Fibroblast of skin of scalp (primary cell): ENCODE measurements around the gene ATG2A.

Experiments
- DNase-seq: peaks from one replicate; pipeline ENCODE4 v3.0.0-alpha.2; 2013

The ATG2A gene

DNA sequence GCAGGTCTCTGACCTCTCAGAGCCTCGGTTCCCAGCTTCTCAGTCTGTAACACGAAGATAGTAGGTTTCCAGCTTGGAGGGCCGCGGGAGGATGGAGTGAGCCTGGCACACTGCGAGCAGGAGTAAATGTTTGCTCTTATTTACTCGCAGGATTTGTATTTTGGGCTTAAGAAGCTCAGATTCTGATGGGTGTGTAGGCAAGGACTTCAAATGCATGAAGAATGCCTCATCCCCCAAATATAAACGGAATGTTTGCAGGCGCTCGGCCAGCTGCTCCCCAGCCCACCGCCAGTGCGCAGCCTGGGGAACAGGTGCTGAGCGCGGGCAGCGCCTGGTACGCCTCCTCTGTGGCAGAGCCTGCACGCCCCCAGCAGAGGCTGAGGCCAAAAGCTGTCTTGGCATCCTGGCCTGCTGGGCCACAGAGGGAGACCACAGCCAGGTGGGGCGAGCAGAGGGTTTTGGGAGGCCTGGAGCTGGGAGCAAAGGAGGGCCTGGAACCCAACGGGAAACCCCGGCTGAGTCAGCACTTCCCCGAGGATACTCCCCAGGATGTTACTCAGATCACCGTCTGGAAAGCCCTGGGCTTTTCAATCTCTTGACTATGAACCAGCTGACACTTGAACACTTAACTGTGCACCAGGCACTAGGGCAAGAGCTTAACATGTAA is 48.0 kb downstream of the ATG2A start:
- DNase-seq: peak; percentile 76

DNA sequence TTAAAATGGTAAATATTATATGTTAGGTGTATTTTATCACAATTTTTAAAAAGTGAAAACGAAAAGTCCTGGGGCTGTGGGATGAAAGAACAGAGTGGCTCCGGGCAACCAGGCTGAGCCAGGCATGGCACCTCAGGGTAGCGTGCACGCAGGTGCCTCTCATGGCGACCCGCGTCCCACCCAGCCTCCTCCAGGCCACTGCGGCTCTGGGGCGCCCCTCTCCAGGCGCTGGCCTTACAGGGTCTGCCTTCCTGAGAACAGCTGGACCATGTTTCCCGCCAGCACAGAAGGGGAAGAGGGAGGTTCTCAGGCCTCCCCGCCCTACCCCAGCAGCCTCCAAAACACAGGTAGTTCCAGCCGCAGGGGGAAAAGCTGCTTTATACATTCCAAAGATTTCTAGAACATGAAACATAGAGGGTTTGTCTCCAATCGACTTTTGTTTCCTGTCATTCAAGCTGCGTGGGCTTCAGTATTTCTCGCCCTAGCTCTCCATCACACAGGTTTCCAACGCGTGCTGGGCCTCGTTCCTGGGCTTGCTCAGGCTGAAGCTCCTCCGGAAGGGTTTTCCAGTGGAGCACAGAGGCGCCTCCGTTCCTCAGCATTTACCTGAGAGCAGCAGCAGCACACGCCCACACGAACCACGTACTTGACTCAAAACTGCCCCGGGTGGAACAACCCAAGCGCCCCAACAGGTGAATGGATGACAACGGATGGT is 49.1 kb downstream of the ATG2A start:
- no peak for DNase-seq

DNA sequence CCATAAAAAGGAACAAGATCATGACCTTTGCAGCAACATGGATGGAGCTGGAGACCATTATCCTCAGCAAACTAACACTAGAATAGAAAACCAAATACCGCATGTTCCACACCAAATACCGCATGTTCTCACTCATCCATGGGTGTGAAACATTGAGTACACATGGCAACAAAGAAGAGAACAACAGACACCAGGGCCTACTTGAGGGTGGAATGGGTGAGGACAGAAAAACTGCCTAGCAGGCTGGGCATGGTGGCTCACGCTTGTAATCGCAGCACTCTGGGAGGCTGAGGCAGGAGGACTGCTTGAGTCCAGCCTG is 50.9 kb downstream of the ATG2A start:
- no peak for DNase-seq

DNA sequence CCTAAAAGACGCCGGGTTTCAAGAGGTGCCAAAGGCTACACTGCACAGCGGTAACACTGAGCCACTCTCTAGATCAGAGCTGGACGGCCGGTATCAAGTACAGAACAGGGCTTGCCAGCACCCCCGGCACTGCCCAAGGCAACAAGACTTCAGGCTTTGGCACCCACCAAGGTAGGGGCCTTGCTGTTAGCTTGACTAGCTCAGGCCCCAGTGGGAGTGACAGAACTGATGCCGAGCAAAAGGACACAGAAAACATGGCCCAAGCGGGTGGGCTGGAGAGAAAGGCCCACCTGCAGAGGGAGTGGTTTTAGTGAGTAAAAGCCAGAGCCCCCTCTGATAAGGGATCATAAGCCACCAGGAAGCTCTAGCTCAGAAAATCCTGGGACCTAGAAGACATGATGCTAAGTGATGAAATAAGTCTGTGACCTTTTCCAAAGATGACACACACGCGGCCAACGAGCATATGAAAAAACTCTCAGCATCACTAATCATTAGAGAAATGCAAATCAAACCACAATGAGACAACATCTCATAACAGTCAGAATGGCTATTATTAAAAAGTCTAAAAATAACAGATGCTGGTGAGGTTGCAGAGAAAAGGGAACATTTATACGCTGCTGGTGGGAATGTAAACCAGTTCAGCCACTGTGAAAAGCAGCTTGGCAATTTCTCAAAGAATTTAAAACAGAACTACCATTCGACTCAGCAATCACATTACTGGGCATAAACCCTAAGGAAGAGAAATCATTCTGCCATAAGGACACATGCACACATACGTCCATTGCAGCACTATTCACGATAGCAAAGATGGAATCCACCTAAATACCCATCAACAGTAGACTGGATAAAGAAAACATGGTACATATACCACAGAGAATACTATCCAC is 51.5 kb downstream of the ATG2A start:
- peak; percentile 91 for DNase-seq

DNA sequence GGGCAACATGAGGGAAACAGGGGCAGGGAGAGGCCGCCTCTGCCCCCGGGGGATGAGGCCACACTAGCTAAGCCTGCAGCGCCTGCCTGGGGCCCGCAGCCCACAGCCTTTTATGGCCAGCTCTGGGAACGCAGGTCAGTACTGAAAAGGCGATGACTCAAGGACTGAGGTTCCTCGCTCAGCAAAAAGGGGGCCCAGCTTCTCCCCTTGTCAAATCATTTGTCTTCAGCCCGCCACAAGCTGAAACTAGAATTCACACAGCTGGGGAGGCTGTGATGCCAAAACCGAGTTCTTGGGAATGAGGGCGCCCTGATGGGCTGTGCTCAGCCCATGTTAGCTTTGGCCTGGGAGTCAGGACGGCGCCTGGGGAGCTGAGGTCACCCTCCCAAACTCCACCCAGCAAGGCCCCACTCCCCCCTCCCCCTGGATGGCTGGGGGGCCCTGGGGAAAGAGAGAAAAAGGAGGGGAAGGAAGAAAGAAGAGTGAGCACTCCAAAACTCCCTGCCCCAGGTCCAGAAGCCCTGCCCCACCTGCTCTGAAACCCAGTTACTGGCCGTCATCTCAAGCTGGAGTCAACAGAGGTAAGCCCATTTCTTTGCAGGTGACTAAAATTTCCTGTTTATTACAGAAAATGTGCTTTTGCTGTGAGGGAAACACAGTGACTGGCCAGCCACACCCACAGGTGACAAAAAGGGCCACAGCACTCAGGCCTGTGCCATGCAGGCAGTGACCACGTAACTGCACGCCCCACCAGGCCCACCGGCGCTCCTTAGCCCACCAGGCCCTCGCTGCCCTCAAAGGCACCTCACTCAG is 52.3 kb downstream of the ATG2A start:
- DNase-seq: peak; percentile 94

DNA sequence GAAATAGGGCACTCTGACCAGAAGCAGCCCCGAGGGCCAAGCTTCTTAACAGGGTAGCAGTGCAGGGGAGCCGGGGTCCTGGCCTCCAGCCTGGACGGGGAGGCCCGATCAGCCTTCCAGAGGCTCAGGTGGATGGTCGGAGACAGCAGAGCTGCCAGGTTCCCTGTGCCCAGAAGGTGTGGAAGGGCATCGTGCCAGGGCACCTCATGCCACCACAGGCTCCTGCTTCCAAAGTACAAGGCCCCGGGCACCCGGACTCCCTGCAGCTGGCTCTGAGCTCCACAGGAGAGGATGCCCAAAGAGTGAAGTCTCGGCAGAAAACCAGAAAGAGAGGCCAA is 52.9 kb downstream of the ATG2A start:
- DNase-seq: no peak

DNA sequence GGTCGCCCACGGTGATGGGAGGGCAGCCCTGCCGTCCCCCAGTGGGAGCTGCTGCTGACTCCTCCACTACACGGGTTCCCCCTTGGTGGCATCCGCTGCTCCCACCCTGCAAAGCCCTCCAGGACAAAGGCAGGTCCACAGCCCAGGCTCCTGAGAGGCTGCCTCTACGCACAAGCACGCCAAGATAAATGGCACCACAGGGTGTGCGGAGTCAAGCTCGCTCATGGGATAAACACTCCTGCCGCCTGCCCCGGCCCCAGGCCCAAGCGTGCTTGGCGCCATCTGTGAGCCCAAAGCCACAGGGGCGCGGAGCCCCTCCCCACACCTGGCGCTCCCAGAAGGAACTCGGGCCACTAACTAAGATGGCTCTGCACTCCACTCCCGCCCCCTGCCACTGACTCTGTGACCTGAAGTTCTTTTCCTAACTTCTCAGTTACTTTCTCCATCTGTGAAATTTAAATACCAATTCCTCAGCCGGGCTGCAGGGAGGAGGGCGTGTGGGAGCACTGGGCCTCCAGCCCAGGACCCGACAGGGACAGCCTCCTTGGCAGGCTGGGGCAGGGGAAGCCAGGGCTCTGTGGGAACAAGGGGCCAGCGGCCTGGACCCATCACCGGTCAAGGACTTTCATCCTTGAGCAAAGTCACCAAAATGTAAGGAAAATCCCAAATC is 53.5 kb downstream of the ATG2A start:
- DNase-seq: no peak

DNA sequence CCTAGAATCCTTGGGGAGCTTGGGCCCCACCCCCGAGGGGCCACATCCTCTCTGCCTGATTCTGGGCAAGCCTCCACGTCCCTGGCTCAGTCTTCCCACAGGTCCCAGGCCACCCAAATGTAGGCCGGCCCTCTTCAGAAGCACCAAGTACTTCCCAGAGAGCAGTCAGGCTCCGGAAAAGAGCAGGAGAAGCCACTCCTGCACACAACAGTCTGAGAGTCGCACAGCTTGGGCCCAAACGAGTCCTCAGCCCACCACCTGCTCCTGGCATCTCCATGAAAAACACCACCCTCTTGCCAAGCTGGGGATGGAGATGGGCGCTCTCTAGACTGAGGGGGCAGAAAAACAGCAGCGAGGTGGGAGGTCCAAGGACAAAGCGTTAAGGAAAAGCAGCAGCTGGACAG is 54.0 kb downstream of the ATG2A start:
- peak; percentile 45 for DNase-seq

DNA sequence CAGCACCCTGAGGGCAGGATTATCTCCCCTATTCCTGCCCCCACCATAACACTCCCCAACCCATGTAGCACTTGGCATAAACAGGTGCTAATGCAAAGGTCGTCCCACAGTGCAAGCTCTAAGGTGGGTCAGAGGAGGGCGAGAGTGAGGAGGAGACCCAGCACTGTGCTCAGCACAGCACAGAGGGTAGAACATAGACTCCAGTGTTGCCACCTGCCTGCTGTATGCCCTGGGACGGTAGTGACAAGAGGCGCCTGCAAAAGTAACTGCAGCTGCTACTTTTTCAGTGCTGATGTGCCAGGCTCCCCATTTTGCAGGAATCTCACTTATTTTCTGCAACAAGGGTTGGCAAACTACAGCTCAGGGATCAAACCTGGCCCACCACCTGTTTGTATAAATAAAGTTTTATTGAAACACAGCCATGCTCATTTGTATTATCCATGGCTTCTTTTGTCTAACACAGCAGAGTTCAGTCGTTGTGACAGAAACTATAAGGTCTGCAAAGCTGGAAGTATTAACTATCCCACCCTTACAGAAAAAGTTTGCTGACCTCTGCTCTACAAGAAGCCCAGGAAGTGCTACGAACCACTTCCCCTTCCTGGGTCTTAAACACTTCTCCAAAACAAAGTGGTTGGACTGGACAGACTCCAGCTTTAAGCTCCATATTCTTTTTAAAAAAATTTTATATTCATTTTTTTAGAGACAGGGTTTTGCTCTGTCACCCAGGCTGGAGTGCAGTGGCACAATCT is 55.6 kb downstream of the ATG2A start:
- DNase-seq: no peak

DNA sequence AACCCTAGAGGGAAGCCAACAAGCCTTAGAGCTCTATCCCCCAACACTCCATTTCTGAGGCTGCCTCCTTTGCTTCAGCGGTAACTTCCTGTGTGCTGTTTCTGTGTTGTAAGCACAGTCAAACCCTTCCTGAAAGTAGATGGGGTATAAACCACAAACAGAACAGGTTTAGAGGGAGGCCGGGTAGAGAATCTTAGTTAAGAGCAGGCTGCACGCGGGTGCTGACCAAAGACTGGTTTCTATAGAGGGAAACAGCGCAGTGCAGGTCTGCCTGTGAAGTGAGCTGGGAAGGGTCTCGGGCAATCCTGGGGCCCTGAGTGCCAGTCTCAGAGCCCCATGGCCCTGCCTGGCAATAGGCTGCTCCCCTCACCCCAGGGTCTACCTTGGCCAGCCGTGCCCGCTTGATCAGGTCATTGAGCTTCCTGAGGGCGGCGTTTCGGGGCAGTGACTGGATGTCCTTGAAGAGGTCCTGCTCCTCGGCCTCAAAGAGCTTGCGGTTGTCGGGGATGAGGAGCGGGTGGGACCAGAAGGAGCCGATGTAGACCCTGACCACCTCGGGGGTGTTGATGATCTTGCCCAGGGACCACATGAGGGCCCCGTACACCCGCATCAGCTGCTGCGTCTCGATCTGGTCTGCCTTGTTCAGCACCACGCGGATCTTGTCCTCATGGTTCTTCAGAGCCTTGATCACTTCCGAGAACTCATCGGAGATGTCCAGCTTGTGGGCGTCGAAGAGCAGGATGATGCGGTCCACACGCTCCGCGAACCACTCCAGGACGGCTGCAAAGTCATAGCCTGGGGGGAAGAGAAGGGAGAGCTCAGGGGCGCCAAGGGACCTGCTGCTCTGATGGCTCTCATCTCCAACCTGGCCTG is 57.2 kb downstream of the ATG2A start:
- no peak for DNase-seq

DNA sequence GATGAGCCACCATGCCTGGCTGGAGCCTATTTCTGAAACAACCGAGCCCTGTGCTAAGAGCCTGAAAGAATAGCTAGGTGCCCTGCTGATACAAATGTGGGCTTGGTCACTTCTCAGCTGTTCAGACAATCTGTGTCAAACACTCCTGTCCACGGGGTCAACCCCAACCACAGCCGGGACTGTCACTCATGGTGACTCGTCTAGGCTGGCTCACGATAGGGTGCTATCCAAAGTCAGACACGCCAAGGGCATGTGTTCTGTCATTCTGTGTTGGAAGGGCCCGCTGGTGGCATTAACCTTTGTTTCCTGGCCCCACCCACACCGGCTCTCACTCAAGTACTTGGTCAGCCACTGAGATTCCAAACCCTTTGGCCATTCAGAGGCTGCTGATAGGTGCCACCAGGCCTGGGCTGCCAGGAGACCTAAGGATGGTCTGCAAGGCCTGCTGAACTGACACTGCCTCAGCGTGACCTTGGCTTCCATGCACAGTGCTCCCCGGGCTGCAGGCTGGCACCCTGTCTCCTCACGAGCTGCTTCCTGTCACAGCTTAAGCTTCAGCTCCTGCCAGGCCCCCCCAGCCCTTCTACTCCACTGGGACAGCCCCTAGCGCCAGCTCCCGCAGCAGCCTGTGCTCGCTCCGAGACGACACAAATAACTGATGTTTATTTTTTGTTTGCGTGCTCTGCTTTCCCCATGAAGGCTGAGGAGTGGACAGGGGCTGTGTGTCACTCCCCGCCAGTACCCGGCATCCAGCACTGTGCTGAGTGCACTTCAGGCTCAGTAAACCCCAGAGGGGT is 58.3 kb downstream of the ATG2A start:
- DNase-seq: no peak

DNA sequence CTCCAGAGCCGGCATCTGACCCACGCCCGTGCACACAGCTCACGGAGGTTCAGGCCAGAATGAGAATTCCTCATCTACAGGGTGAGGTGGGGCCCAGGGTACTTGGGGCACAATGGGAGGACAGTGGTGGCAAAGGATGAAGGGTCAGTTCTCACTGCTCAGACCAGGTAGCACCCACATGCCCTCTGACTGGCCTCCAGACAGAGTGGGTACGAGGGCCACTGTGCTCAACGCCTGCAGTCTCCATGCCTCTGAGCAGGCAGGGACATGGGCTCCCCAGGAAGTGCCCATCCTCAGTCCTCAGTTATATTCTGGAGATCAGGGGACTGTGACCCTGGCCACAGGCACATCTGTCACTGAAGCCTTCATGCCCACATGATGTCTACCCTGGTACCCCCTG is 59.5 kb downstream of the ATG2A start:
- no peak for DNase-seq

DNA sequence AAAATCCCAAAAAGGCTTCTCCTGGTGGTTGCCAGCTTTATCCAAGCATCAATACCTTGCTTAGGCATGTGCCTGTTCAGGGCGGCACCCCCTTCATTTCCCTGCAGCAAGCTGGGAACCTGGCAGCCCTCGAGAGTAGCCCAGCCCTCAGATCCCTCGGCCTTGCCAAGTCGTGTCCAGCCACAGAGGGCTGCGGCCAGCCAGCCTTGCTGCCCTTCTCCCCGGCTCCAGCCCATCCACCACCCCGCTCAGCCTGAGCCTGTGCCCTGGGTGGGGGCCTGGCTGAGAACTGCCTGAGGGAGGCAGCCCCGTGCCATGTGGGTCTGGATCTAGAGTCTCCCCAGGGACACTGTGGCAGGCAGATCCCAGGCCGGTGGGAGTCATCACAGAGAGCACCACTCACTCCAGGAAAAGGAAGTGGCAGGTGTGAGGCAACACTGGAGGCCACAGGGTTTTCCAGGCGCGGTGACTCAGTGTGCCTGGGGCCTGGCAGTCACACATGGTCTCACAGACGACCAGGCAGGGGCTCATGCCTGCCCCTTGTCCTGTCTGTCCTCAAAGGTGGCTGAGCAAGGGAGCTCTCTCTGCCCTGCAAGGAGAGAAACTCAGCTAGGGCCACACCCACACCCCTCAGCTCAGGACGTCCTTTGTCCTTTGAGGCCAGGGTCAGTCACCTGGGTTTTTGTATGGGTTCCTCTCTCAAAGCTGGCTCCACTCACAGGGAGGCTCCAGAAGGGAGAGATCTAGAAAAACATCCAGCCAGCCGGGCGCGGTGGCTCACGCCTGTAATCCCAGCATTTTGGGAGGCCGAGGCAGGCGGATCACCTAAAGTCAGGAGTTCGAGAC is 60.4 kb downstream of the ATG2A start:
- peak; percentile 77 for DNase-seq

DNA sequence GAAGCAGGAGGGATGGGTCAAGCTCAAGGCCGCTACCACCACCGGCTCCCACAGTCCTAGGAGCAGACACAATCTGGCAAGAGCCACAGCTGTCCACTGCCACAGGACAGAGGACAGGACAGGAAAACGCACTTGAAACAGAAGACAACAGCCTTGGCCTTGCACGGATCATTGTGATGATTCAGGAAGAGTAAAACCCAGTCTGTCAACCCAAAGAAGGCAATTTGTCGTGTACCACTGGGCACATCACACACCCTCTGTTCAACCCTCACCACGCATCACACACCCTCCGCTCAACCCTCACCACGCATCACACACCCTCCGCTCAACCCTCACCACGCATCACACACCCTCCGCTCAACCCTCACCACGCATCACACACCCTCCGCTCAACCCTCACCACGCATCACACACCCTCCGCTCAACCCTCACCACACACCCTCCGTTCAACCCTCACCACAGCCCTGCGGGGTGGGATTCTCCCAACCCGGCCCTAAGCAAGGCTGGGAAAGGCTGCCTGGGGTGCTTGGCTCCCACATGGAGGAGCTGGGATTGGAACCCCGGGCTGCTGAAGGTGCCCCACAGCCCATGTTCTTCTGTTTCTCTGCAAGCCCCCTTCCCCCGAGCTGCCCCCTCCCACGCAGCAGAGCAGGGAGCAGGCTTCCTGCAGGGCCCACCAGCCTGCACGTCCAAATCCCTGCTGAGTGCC is 61.3 kb downstream of the ATG2A start:
- no peak for DNase-seq

DNA sequence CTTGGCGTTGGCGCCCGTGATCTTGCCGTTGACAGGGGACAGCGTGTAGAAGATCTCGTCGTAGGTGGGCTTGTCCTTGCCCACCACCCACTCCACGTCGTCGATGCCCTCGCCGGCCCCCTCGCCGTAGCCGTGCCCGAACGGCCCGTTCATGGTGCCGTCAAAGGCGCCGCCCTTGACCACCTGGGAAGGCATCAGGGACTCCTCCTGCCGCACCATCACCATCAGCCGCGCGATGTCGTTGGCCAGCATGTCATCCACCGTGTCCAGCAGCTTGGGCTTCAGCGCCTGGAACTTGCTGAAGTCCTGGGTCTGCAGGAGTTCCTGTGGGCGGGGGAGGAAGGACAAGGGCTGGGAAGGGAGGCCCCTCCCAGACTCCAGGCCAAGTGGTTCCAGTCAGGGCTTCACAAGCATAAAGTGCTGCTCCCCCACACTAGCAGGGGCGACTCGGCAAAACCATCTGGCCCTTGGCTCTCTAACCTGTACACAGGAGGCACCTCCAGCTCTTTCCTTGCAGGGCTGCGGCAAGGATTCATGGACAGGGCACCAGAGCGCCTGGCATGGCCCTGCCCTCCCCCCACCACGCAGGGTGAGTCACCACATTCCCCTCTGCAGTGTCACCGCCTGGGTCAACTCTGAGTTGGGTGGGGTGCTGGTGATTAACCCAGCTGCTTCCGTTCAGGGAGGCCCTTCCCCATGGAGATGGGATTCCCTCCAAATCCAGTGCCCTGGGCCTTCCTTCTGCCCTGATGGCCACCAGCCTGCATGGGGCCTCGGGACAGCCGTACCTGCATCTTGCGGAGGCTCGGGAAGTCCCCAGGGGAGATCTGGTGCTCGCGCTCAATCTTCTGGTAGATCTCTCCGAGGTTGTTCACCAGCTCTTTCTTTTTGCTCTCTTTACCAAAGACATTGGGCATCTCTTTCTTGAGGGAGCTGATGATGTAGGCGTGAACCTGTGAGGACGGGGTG is 62.2 kb downstream of the ATG2A start:
- DNase-seq: peak; percentile 94

DNA sequence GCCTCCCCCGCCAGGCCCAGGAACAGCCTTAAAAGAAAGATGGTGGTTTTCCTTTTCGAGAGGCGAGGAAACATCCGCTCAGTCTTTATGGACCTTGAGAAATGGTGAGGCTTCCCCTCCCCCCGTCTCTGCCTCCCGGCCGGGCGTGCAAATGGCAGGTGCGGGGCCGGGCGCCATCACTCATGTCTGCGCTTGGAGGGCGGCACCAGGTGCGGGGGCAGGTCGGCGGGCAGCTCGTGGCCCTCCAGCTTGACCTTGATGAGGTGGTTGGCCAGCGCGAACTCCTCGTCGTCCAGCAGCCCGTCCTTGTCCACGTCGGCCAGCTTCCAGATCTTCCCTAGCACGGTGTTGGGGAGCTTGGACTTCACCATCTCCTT is 62.9 kb downstream of the ATG2A start:
- DNase-seq: no peak

DNA sequence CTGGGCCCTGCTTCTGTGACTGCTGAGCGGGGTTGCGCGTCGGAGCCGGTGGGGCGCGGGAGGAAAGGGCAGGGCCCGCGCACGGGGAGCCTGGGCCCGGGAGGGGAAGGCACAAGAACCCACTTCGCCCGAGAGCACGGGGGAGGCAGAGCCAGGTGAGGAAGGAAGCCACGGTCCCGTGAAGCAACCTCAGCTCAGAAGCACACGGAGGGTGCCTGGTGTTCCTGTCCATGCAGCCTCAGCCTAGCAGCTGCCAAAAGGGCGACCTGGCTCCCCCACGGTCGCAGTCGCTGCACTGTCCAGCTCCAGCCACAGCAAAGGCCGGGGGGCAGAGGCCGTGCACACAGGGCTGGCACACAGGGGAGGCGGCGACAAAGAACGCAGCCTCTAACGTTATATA is 63.3 kb downstream of the ATG2A start:
- DNase-seq: no peak
